Measurements from ENCODE around the gene ZNF213.

DNA sequence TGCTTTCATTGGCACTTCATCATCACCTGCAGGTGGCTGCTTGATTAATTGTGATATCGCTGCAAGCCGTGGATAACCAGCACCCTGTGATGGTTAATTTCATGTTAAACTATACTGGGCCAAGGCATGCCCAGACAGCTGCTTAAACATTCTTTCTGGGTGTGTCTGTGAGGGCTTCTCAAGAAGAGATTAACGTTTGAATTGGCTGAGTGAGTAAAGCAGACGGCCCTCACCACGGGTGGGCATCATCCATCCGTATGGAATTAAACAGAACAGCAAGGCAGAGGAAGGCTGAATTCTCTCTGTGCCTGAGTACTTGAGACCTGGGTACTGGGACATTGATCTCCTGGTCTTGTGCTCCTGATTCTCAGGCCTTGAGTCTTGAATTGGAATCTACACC, 7.1 kb upstream of the ZNF213 start:
- no peak for TF ChIP-seq POLR2AphosphoS5 (IDR thresholded peaks at IDR 0.05; ENCODE audit: low read depth, low read length)
- TF ChIP-seq, protein P1, sequence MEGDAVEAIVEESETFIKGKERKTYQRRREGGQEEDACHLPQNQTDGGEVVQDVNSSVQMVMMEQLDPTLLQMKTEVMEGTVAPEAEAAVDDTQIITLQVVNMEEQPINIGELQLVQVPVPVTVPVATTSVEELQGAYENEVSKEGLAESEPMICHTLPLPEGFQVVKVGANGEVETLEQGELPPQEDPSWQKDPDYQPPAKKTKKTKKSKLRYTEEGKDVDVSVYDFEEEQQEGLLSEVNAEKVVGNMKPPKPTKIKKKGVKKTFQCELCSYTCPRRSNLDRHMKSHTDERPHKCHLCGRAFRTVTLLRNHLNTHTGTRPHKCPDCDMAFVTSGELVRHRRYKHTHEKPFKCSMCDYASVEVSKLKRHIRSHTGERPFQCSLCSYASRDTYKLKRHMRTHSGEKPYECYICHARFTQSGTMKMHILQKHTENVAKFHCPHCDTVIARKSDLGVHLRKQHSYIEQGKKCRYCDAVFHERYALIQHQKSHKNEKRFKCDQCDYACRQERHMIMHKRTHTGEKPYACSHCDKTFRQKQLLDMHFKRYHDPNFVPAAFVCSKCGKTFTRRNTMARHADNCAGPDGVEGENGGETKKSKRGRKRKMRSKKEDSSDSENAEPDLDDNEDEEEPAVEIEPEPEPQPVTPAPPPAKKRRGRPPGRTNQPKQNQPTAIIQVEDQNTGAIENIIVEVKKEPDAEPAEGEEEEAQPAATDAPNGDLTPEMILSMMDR (IDR thresholded peaks at IDR 0.05) = no peak
- TF ChIP-seq TCF7L2 (IDR thresholded peaks at IDR 0.05; ENCODE audit: low read depth, low read length) = no peak
- TF ChIP-seq, protein P2, sequence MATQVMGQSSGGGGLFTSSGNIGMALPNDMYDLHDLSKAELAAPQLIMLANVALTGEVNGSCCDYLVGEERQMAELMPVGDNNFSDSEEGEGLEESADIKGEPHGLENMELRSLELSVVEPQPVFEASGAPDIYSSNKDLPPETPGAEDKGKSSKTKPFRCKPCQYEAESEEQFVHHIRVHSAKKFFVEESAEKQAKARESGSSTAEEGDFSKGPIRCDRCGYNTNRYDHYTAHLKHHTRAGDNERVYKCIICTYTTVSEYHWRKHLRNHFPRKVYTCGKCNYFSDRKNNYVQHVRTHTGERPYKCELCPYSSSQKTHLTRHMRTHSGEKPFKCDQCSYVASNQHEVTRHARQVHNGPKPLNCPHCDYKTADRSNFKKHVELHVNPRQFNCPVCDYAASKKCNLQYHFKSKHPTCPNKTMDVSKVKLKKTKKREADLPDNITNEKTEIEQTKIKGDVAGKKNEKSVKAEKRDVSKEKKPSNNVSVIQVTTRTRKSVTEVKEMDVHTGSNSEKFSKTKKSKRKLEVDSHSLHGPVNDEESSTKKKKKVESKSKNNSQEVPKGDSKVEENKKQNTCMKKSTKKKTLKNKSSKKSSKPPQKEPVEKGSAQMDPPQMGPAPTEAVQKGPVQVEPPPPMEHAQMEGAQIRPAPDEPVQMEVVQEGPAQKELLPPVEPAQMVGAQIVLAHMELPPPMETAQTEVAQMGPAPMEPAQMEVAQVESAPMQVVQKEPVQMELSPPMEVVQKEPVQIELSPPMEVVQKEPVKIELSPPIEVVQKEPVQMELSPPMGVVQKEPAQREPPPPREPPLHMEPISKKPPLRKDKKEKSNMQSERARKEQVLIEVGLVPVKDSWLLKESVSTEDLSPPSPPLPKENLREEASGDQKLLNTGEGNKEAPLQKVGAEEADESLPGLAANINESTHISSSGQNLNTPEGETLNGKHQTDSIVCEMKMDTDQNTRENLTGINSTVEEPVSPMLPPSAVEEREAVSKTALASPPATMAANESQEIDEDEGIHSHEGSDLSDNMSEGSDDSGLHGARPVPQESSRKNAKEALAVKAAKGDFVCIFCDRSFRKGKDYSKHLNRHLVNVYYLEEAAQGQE (IDR thresholded peaks at IDR 0.05; ENCODE audit: insufficient read depth in 1 of 2, low read depth in 2 of 2, low read length in 1 of 2) = no peak

Measured in Panc1 (cell line).